Lower lobe of right lung (tissue), 2 donors: ENCODE results near the gene POLR2E. TPM values are rescaled to one million over a fixed set of nuclear protein-coding genes. Genes with fewer than 3 reads are reported as not detected.
"Not testable (repeated sequence)": the region's sequence is repeated elsewhere in the genome, so short reads cannot be mapped to it uniquely, and the experiment has no call there.

Source experiments
- ATAC-seq, 2 donors: fragments of 200-7000 bp; cut with Tn5 transposase; one replicate each; pipeline ENCODE4 v1.9.1; 2020 to 2022; ENCODE audit warnings: mild to moderate bottlenecking in 2 of 2, moderate library complexity in 2 of 2
- DNase-seq: peaks from one replicate; pipeline ENCODE4 v3.0.0-alpha.2; 2020
- H3K27ac ChIP-seq: fragments of 200-600 bp; one replicate; pipeline ENCODE4 v1.8.0; 2022
- H3K27me3 ChIP-seq: fragments of 200-600 bp; one replicate; pipeline ENCODE4 v1.8.0; 2022; ENCODE audit warnings: low read depth
- H3K36me3 ChIP-seq: fragments of 200-600 bp; one replicate; pipeline ENCODE4 v1.8.0; 2022; ENCODE audit warnings: mild to moderate bottlenecking
- H3K4me1 ChIP-seq: fragments of 200-600 bp; one replicate; pipeline ENCODE4 v1.8.0; 2022
- H3K4me3 ChIP-seq: fragments of 200-600 bp; one replicate; pipeline ENCODE4 v1.8.0; 2022; ENCODE audit warnings: mild to moderate bottlenecking
- H3K9me3 ChIP-seq: fragments of 200-600 bp; one replicate; pipeline ENCODE4 v1.8.0; 2022
- CTCF ChIP-seq: fragments of 200-600 bp; IDR thresholded peaks from one replicate; pipeline ENCODE4 v1.8.0; 2022; ENCODE audit warnings: antibody characterized with exemption, mild to moderate bottlenecking
- intact Hi-C: fragments of 100-400 bp; cut with DNase I; formaldehyde crosslinking; loops from one replicate; pipeline ENCODE4 v1.11.0; 2022
- total RNA-seq: library from RNA; stranded (reverse); fragmentation: NEBNext Ultra II Directional; extraction: Animal tissue kit (Norgen Biotek cat#: 25700); gene quantifications from one replicate; pipeline ENCODE4 v1.2.1, GENCODE V29; 2021
- donor health status: DM: no; HTN: yes; CAD: no; lungs with severe emphysema.

The POLR2E gene
- total RNA-seq, 1 donor from 2014 or later, result 158 TPM

DNA sequence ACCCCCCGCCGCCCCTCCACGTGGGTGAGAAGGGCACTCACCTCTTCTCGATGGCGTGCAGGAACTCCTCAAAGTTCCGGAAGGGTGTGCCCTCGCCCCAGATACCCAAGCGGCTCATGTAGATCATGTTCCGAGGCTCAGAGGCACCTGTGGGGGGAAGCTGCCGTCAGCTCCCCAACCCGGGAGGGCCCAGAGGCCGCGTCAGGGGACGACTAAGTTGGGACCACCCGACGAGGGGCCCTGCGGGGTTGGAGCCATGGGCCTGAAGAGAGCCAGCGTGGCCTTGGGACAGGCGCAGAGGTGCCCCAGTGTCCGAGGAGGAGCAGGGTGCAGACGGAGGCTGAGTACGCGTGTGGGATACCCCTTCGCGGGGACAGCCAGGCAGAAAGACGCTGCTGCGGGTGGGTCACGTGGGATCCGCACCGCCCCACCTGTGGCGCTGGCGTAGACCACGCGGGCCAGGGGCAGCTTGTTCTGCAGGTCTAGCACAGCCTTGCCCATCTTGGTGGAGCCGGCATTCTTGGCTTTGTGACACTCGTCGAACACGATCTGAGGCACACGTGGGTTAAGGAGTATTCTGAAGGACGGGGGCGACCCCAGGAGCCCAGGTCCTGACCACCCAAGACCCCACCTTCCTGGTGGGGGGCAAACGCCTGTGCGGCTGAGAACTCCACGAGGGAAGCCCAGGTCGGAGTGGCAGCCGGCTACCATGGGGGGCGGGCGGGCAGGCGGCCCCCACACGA, 24.5 kb upstream of the POLR2E start:
- TF ChIP-seq CTCF, result no peak
- no peak overlapping the region for H3K4me3 ChIP-seq
- intact Hi-C loops, result no loop called here
- H3K27ac ChIP-seq, result no peak overlapping the region
- DNase-seq (no peak), ATAC-seq (no peak)
- peaks cover 100% of the 10 kb centered on the region for H3K36me3 ChIP-seq
- no peaks in the 10 kb centered on the region for H3K27me3 ChIP-seq
- no peaks in the 10 kb centered on the region for H3K4me1 ChIP-seq
- H3K9me3 ChIP-seq, result no peaks in the 10 kb centered on the region

- no peak for DNase-seq
- no peak for ATAC-seq
- intact Hi-C loops, result no loop called here
Observed at GRCh38 chr19:1118999-1119398, 23.8 kb upstream of the POLR2E start.

DNA sequence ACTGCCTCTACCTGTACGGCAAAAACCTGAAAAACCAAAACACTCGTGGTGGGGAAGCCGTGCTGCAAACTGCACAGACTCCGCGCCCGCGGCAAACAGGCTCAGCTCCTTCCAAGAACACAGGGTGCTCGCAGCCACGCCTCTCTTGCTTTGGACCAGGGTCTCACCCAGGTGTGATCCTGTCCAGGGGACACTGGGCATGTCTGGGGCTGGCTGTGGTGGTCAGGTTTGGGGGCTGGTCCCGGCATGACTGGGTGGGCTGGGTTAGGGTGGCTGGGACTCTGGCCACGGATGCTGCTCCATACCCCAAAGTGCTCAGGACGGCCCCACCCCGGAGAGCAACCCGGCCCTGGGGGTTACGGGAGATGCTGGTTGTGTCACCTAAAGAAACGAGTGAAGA, 22.5 kb upstream of the POLR2E start:
- no peaks in the 10 kb centered on the region for H3K9me3 ChIP-seq
- intact Hi-C loops, result no loop called here
- peak; percentile 34 for DNase-seq
- peaks cover 97% of the 10 kb centered on the region for H3K36me3 ChIP-seq
- no peak for TF ChIP-seq CTCF
- no peak overlapping the region for H3K27ac ChIP-seq
- no peak for ATAC-seq
- H3K4me1 ChIP-seq, result peaks cover 17% of the 10 kb centered on the region
- no peak overlapping the region for H3K4me3 ChIP-seq
- no peaks in the 10 kb centered on the region for H3K27me3 ChIP-seq

More at GRCh38 chr19:1118999-1119398, 23.8 kb upstream of the POLR2E start:
- Histone ChIP-seq H3K4me1 (peaks cover 4% of the 10 kb centered on the region), H3K4me3 (no peak overlapping the region), H3K27ac (no peak overlapping the region), H3K36me3 (peaks cover 100% of the 10 kb centered on the region), H3K27me3 (no peaks in the 10 kb centered on the region), H3K9me3 (no peaks in the 10 kb centered on the region)
- TF ChIP-seq CTCF, result no peak

- Histone ChIP-seq H3K4me1 (peaks cover 24% of the 10 kb centered on the region), H3K4me3 (no peak overlapping the region), H3K9me3 (no peaks in the 10 kb centered on the region), H3K27me3 (no peaks in the 10 kb centered on the region), H3K36me3 (peaks cover 97% of the 10 kb centered on the region), H3K27ac (no peak overlapping the region)
- intact Hi-C loops, result no loop called here
- ATAC-seq (no peak), DNase-seq (peak; percentile 45)
- TF ChIP-seq CTCF, result no peak
Observed at GRCh38 chr19:1116726-1117581, 21.8 kb upstream of the POLR2E start.

- no peak for DNase-seq
- intact Hi-C loops, result no loop called here
- no peak overlapping the region for H3K27ac ChIP-seq
Observed at GRCh38 chr19:1115646-1116420, 20.7 kb upstream of the POLR2E start.

GRCh38 chr19:1114728-1115127, 19.6 kb upstream of the POLR2E start:
- peaks cover 25% of the 10 kb centered on the region for H3K4me1 ChIP-seq
- intact Hi-C loops, H3K27me3 ChIP-seq, H3K4me3 ChIP-seq, H3K27ac ChIP-seq, DNase-seq, ATAC-seq, H3K9me3 ChIP-seq: not testable (repeated sequence)
- H3K36me3 ChIP-seq, result peaks cover 96% of the 10 kb centered on the region

More at GRCh38 chr19:1115646-1116420, 20.7 kb upstream of the POLR2E start:
- no peak for TF ChIP-seq CTCF
- Histone ChIP-seq H3K4me3 (no peak overlapping the region), H3K9me3 (no peaks in the 10 kb centered on the region), H3K27me3 (no peaks in the 10 kb centered on the region), H3K4me1 (peaks cover 25% of the 10 kb centered on the region), H3K36me3 (peaks cover 96% of the 10 kb centered on the region)
- no peak for ATAC-seq
